Stimulated activated CD8-positive, alpha-beta memory T cell treated with anti-CD3 and anti-CD28 coated beads, Interleukin-7, amount 100 ng/mL, for 24 hours (primary cell): ENCODE measurements around the gene CFAP65.

Experiments used
- DNase-seq: peaks from one replicate; pipeline ENCODE4 v3.0.0-alpha.2; 2020; ENCODE audit warnings: low read depth

The CFAP65 gene

GRCh38 chr2:219041252-219041651, at the start of gene CFAP65:
Gene CFAP65 (minus strand): TSS chr2:219041516. CDS start chr2:219039048, 2,468 bp downstream.
- no peak for DNase-seq

- DNase-seq: no peak
Measured at GRCh38 chr2:219090436-219091299, 49.4 kb upstream of the CFAP65 start.

- no peak for DNase-seq
Measured at GRCh38 chr2:219089330-219089729, 48.0 kb upstream of the CFAP65 start.

GRCh38 chr2:219087848-219088247, 46.5 kb upstream of the CFAP65 start:
- no peak for DNase-seq

- no peak for DNase-seq
Measured at GRCh38 chr2:219087361-219087760, 46.0 kb upstream of the CFAP65 start.

- DNase-seq: no peak
Measured at GRCh38 chr2:219086196-219086595, 44.9 kb upstream of the CFAP65 start.

GRCh38 chr2:219084791-219085190, 43.5 kb upstream of the CFAP65 start:
- DNase-seq: no peak

GRCh38 chr2:219082332-219082958, 41.1 kb upstream of the CFAP65 start:
- no peak for DNase-seq

GRCh38 chr2:219081701-219082331, 40.5 kb upstream of the CFAP65 start:
- no peak for DNase-seq

- DNase-seq: no peak
Measured at GRCh38 chr2:219081096-219081495, 39.8 kb upstream of the CFAP65 start.

- DNase-seq: no peak
Measured at GRCh38 chr2:219079417-219079816, 38.1 kb upstream of the CFAP65 start.

- no peak for DNase-seq
Measured at GRCh38 chr2:219078951-219079350, 37.6 kb upstream of the CFAP65 start.

GRCh38 chr2:219078126-219078525, 36.8 kb upstream of the CFAP65 start:
- no peak for DNase-seq

GRCh38 chr2:219076253-219076652, 34.9 kb upstream of the CFAP65 start:
- no peak for DNase-seq

- no peak for DNase-seq
Measured at GRCh38 chr2:219073413-219074129, 32.3 kb upstream of the CFAP65 start.

GRCh38 chr2:219072741-219073250, 31.5 kb upstream of the CFAP65 start:
- no peak for DNase-seq

- DNase-seq: no peak
Measured at GRCh38 chr2:219071131-219071816, 30.0 kb upstream of the CFAP65 start.

GRCh38 chr2:219065484-219065883, 24.2 kb upstream of the CFAP65 start:
- no peak for DNase-seq

- DNase-seq: no peak
Measured at GRCh38 chr2:219062081-219062480, 20.8 kb upstream of the CFAP65 start.

GRCh38 chr2:219060821-219061791, 19.8 kb upstream of the CFAP65 start, which contains the start of gene IHH:
Gene IHH (minus strand): TSS chr2:219060921. CDS start chr2:219060467, 454 bp downstream.
- DNase-seq: no peak
